ENCODE results near the gene C16orf78.

The C16orf78 gene

GRCh38 chr16:49431591-49432290 lies 58.1 kb downstream of the C16orf78 start:
- DNase-seq (ENCODE audit: low read depth), result no peak
- in situ Hi-C loops (cut with HindIII; ENCODE audit: low sequenced_read_pairs), result no loop called here
- TF ChIP-seq CTCF (IDR thresholded peaks at IDR 0.05; ENCODE audit: low read depth, low read length, missing control alignments), result no peak
- no peak overlapping the region for H3K4me3 ChIP-seq (ENCODE audit: low read depth, low read length)

- DNase-seq (ENCODE audit: low read depth), result no peak
- in situ Hi-C loops (cut with HindIII; ENCODE audit: low sequenced_read_pairs), result no loop called here
- TF ChIP-seq CTCF (IDR thresholded peaks at IDR 0.05; ENCODE audit: low read depth, low read length, missing control alignments), result no peak
- H3K4me3 ChIP-seq (ENCODE audit: low read depth, low read length), result no peak overlapping the region
Measured at GRCh38 chr16:49434733-49435132, 61.1 kb downstream of the C16orf78 start.

GRCh38 chr16:49436181-49436580 lies 62.6 kb downstream of the C16orf78 start:
- in situ Hi-C loops (cut with HindIII; ENCODE audit: low sequenced_read_pairs), result no loop called here
- TF ChIP-seq CTCF (IDR thresholded peaks at IDR 0.05; ENCODE audit: low read depth, low read length, missing control alignments), result no peak
- H3K4me3 ChIP-seq (ENCODE audit: low read depth, low read length), result no peak overlapping the region
- DNase-seq (ENCODE audit: low read depth), result no peak

GRCh38 chr16:49437344-49437743 lies 63.7 kb downstream of the C16orf78 start:
- no peak for DNase-seq (ENCODE audit: low read depth)

GRCh38 chr16:49439050-49439449 lies 65.4 kb downstream of the C16orf78 start:
- no peak for DNase-seq (ENCODE audit: low read depth)
- in situ Hi-C loops (cut with HindIII; ENCODE audit: low sequenced_read_pairs), result no loop called here
- H3K4me3 ChIP-seq (ENCODE audit: low read depth, low read length), result no peak overlapping the region
- TF ChIP-seq CTCF (IDR thresholded peaks at IDR 0.05; ENCODE audit: low read depth, low read length, missing control alignments), result no peak

More at GRCh38 chr16:49437344-49437743, 63.7 kb downstream of the C16orf78 start:
- H3K4me3 ChIP-seq (ENCODE audit: low read depth, low read length), result no peak overlapping the region
- TF ChIP-seq CTCF (IDR thresholded peaks at IDR 0.05; ENCODE audit: low read depth, low read length, missing control alignments), result no peak
- in situ Hi-C loops (cut with HindIII; ENCODE audit: low sequenced_read_pairs), result no loop called here

- H3K4me3 ChIP-seq (ENCODE audit: low read depth, low read length), result no peak overlapping the region
- in situ Hi-C loops (cut with HindIII; ENCODE audit: low sequenced_read_pairs), result no loop called here
- TF ChIP-seq CTCF (IDR thresholded peaks at IDR 0.05; ENCODE audit: low read depth, low read length, missing control alignments), result no peak
- no peak for DNase-seq (ENCODE audit: low read depth)
Measured at GRCh38 chr16:49439676-49440075, 66.1 kb downstream of the C16orf78 start.

All from astrocyte of the cerebellum (primary cell).